GM10266 (cell line): ENCODE measurements around the gene RFX8.

Experiments used
- DNase-seq: peaks from one replicate; pipeline ENCODE4 v3.0.0; 2012; ENCODE audit errors: extremely low spot score
- TF ChIP-seq, protein P1 (sequence below): IDR thresholded peaks from 2 replicates; pipeline ENCODE4 v1.5.1; 2012; ENCODE audit warnings: mild to moderate bottlenecking, low read depth; ENCODE audit not compliant: control insufficient read depth, insufficient read depth; ENCODE audit errors: missing control alignments

RFX8 gene

DNA sequence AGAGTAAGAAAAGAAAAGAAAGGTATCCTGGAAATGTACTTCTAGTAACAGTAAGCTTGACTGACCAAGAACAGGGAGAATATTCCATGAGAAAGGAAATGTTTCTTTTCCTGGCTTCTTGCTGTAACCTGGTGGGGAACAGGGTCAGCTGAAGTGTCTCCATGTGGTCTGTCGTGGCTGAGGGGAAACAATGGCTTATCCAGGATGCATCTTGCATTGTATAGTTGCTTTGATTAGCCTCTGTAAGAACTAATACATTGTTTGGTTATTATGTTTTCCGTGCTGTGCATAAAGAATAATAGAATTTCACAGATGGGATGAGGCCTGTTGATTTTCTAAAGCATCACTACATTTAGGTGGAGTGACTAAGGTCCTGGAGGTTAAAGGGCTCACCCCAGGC is 92.5 kb downstream of the RFX8 start:
- TF ChIP-seq, protein P1, sequence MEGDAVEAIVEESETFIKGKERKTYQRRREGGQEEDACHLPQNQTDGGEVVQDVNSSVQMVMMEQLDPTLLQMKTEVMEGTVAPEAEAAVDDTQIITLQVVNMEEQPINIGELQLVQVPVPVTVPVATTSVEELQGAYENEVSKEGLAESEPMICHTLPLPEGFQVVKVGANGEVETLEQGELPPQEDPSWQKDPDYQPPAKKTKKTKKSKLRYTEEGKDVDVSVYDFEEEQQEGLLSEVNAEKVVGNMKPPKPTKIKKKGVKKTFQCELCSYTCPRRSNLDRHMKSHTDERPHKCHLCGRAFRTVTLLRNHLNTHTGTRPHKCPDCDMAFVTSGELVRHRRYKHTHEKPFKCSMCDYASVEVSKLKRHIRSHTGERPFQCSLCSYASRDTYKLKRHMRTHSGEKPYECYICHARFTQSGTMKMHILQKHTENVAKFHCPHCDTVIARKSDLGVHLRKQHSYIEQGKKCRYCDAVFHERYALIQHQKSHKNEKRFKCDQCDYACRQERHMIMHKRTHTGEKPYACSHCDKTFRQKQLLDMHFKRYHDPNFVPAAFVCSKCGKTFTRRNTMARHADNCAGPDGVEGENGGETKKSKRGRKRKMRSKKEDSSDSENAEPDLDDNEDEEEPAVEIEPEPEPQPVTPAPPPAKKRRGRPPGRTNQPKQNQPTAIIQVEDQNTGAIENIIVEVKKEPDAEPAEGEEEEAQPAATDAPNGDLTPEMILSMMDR = no peak
- DNase-seq = no peak

DNA sequence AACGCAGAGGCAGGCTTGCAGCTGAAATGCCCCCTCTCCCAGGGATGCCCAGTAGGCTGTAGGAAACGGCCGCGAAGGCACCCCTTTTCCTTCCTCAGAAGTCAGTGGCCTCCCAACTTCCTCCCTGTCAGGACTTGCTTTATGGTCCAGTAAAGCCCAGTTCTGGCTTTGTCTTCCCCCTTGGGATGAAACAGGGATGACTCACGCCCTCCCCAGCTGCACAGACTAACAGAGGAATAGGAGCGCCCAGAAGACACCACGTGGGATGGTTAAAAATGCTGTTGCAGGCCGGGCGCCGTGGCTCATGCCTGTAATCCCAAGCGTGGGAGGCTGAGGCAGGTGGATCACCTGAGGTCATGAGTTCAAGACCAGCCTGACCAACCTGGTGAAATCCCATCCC is 94.5 kb downstream of the RFX8 start:
- TF ChIP-seq, protein P1 = no peak
- DNase-seq = no peak

DNA sequence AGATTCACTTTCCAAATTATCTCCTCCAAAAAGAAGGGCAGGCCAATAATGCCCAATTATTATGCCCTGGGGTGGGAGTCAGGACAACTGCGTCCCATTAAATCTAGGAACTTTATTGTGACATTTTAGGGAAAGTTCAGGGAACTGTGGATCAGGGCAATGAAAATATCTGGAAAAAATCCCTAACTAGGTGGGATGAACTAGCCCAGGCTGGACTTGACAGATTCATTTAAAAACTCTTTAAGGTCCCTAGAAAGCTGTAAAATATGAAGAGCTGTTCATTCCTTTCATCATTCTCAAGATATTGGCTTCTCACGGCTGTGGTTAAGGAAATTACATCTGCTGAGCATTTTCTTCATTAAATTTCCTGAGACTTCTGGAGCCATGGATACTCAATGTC is 95.8 kb downstream of the RFX8 start:
- DNase-seq = no peak
- TF ChIP-seq, protein P1 = no peak

DNA sequence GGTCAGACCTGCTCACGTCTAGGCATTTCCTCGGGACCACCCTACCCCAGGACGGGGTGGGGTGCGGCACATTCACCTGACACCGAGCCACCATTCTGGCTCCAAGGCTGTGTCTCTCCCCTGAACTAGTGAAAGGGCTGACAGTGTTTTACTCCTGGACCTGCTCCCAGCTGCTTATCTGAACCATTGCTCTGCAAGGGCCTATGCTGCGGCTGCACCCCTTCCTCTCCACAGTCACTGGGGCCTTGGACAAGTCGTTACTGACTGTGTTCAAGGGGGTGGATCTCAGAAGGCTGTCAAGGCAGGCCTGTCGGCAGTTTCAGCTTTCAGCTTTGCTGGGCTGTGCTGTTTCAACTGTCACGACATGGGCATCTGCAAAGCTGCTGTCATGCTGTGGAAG is 99.3 kb downstream of the RFX8 start:
- DNase-seq = no peak
- TF ChIP-seq, protein P1 = no peak

DNA sequence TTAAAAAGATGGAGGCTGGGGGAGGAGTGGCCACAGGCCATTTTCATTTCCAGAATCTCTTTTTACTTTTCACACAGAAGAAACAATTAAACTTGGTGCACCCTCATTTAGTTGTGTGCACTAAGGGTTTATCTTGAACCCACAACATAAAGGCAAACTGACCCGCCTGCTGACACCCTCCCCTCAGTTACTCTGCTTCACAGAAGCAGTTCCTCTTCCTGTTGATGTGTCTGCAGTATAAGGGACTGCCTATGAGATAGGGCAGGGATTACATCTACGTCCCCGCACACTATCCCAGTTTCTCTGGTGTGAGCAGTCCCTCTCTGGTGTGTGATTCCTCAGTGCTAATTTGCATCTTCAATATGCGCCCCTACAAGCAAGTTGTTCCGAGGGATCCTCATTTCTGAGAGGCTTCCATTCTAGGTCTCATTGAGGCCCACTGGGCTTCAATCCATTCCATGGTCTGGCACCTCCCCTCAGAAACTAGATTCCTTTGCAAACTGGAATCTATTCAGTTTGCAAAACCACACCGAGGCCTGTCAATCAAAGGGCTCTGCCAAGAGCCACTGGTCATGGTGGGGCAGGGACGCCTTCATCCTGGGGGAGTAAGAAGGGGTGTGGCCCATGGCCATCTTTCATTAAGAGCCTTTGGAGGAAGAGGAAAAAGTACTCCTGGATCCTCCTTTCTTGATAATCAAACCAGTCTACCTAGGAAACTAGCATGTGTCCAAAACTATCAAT is 99.9 kb downstream of the RFX8 start:
- TF ChIP-seq, protein P1 = no peak

DNA sequence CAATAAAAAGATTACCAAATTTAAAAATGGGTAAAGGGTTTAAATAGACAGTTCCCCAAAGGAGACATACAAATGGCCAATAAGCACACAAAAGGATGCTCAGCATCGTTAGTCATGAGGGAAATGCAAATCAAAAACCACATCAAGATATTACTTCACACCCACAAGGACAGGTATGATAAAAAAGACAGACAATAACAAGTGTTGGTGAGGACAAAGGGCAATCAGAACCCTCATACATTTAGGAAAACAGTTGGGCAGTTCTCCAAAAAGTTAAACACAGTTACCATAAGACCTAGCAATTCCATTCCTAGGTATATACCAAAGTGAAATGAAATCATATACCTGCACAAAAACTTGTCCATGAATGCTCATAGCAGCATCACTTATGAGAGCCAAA is 102.1 kb downstream of the RFX8 start:
- TF ChIP-seq, protein P1 = no peak
- DNase-seq = no peak

More for the DNA sequence above, 99.9 kb downstream of the RFX8 start:
- no peak for DNase-seq

DNA sequence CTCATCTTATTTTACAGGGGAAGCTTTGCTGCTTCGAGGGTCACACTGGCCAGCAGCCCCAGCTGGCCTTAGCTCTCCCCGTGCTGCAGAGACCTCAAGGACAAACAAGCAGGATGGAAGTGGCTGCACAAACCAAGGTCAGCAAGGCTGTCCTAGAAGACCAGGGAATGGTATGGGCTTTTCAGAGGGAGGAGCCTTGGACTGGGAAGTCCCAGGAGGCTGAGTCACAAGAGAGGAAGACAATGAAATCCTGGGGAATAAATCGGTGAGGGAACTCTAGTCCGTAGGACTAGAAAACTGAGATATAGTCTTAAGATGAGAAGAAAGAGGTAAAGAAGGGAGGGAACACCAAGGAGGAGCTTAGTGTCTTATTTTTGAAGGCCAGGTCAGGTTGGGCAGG is 103.3 kb downstream of the RFX8 start:
- TF ChIP-seq, protein P1 = no peak
- no peak for DNase-seq
